ENCODE measurements around the gene PPP1CA.

Gene PPP1CA

DNA sequence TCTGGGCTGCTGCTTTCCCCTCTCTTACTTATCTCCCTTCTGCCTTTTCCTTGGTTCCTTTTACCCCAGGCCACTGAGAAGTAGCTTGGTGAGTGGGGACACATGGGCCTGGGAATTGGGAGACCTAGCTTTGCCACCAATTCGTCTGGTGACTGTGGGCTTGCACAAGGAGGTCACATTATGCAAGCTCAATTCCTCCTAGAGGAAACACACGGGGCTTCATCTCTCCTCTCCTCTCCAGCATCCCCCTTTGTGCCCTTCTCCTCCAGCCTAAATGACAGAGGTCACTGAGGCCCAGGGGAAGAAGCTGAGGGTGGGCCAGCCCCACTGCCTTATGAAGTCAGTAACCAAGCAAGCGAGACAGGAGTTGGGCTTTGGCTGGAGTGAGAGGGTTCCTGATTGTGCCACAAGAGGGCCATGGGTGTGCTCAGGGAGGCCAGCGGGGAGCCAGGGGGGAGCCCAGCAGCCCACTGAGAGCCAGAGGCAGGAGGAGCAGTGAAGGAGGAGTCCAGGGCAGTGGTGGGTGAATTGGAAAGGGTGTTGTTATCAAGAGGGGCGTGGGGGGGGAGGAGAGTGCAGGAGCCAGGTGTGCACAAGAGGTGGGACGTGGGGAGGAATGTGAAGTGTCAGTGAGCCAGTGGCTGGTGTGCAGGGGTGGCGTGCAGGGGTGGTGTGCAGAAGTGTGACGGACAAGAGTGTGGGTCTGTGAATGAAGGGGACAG, 30.3 kb downstream of the PPP1CA start:
- Histone ChIP-seq H3K36me3 (ENCODE audit: insufficient read depth) (no peaks in the 10 kb centered on the region), H2AFZ (ENCODE audit: low read depth) (no peak overlapping the region), H3K27me3 (ENCODE audit: insufficient read depth, low read depth) (peaks cover 25% of the 10 kb centered on the region), H3K27ac (no peak overlapping the region), H3K4me2 (no peak overlapping the region), H4K20me1 (ENCODE audit: insufficient read depth) (no peaks in the 10 kb centered on the region), H3K4me1 (ENCODE audit: low read depth, poor library complexity, severe bottlenecking) (peaks cover 36% of the 10 kb centered on the region), H3K9ac (no peak overlapping the region), H3K79me2 (ENCODE audit: insufficient read depth, low read depth) (no peaks in the 10 kb centered on the region), H3K4me3 (IDR thresholded peaks at IDR 0.05; ENCODE audit: insufficient read depth, low read depth, low read length) (no peak overlapping the region)
- TF ChIP-seq, protein P1, sequence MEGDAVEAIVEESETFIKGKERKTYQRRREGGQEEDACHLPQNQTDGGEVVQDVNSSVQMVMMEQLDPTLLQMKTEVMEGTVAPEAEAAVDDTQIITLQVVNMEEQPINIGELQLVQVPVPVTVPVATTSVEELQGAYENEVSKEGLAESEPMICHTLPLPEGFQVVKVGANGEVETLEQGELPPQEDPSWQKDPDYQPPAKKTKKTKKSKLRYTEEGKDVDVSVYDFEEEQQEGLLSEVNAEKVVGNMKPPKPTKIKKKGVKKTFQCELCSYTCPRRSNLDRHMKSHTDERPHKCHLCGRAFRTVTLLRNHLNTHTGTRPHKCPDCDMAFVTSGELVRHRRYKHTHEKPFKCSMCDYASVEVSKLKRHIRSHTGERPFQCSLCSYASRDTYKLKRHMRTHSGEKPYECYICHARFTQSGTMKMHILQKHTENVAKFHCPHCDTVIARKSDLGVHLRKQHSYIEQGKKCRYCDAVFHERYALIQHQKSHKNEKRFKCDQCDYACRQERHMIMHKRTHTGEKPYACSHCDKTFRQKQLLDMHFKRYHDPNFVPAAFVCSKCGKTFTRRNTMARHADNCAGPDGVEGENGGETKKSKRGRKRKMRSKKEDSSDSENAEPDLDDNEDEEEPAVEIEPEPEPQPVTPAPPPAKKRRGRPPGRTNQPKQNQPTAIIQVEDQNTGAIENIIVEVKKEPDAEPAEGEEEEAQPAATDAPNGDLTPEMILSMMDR (conservative IDR thresholded peaks at IDR 0.05; ENCODE audit: low read depth, low read length): peak; percentile 44; the same call in 1 of the 2 replicates

DNA sequence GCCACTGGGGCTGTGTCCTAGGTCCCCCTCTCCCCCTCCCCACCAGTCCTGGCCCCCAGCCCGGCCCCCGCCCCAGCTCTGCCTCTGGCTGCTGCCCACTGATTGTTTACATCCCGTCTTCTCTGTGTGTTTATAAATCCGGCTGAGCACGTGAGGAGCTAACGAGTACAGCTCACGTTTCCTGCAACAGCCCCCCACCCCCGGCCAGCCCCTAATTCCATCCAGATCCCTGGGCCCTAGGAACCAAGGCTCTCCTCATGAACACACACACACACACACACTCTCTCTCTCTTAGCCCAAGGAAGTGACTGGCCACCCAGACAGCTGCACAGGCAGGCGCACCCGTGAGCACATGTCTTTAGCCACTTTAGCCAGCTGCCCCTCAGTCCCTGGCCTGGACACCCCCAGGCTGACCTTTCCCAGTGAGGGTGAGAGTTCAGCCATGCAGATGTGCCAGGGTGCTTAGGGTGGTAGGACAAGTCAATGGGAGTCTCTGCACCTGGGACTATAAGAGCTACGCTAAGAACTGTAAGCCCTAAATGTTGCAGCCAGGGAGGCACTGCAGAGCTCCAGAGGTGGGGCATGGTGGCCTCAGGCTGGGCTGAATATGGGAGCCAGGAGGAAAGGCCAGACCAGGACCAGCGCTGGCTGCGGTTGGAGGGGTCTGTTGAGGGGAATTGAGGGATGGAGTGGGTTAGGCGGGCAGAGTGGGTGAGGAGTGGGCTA, 31.1 kb downstream of the PPP1CA start:
- TF ChIP-seq, protein P1 (conservative IDR thresholded peaks at IDR 0.05; ENCODE audit: low read depth, low read length): no peak
- H2AFZ ChIP-seq (ENCODE audit: low read depth): no peak overlapping the region
- H3K27me3 ChIP-seq (ENCODE audit: insufficient read depth, low read depth): peaks cover 19% of the 10 kb centered on the region
- H3K79me2 ChIP-seq (ENCODE audit: insufficient read depth, low read depth): no peaks in the 10 kb centered on the region
- H3K36me3 ChIP-seq (ENCODE audit: insufficient read depth): no peaks in the 10 kb centered on the region
- no peak overlapping the region for H3K4me2 ChIP-seq
- peaks cover 36% of the 10 kb centered on the region for H3K4me1 ChIP-seq (ENCODE audit: low read depth, poor library complexity, severe bottlenecking)
- H4K20me1 ChIP-seq (ENCODE audit: insufficient read depth): no peaks in the 10 kb centered on the region
- H3K9ac ChIP-seq: no peak overlapping the region
- H3K27ac ChIP-seq: no peak overlapping the region
- H3K4me3 ChIP-seq (IDR thresholded peaks at IDR 0.05; ENCODE audit: insufficient read depth, low read depth, low read length): no peak overlapping the region

DNA sequence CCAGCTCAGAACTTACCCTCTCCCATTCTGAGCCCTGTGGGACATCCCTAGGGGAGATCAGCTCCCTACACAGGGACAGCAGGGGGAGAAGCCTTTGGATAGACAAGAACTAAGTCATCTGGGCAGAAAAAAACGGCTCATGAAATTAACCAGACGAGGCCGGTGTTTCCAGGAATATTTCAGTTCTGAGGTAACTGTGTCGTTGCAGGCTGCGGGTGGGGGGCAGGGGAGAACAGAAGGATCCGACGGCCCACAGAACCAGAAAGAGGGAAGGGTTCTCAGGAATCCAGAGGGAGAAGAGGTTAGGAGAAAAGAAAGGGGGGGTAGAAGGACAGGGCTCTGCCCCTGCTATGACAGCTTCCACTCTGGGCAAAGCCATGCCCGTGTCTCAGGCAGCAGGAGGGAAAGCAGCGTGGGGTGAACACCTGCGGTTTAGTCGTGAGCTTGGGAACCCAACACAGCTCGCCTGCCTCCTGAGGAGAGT, 31.8 kb downstream of the PPP1CA start:
- no peaks in the 10 kb centered on the region for H3K79me2 ChIP-seq (ENCODE audit: insufficient read depth, low read depth)
- H3K9ac ChIP-seq: no peak overlapping the region
- H3K4me3 ChIP-seq (IDR thresholded peaks at IDR 0.05; ENCODE audit: insufficient read depth, low read depth, low read length): no peak overlapping the region
- peaks cover 18% of the 10 kb centered on the region for H3K27me3 ChIP-seq (ENCODE audit: insufficient read depth, low read depth)
- TF ChIP-seq, protein P1 (conservative IDR thresholded peaks at IDR 0.05; ENCODE audit: low read depth, low read length): no peak
- no peaks in the 10 kb centered on the region for H4K20me1 ChIP-seq (ENCODE audit: insufficient read depth)
- peaks cover 36% of the 10 kb centered on the region for H3K4me1 ChIP-seq (ENCODE audit: low read depth, poor library complexity, severe bottlenecking)
- no peak overlapping the region for H2AFZ ChIP-seq (ENCODE audit: low read depth)
- H3K4me2 ChIP-seq: no peak overlapping the region
- H3K27ac ChIP-seq: no peak overlapping the region
- no peaks in the 10 kb centered on the region for H3K36me3 ChIP-seq (ENCODE audit: insufficient read depth)

DNA sequence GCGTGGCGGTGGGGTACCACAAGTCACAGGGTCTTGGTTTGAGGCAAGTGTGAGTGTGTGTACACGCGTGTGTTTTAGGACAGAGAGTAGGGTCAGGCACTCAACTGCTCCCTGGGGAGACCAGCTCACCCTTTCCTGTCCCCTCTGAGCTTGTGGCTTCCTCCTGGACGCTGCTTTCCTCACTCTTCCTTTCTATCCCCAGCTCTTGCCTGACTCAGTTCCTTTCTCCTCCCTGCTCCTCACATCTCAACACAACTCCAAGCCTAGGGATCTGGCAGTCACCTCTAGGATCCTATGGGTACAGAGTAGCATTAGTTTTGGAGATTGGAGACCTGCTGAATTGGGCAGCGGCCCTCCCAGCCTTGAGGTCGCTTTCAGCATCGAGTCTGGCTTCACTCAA, 32.4 kb downstream of the PPP1CA start:
- Histone ChIP-seq H3K27ac (no peak overlapping the region), H3K79me2 (ENCODE audit: insufficient read depth, low read depth) (no peaks in the 10 kb centered on the region), H3K4me2 (no peak overlapping the region), H3K36me3 (ENCODE audit: insufficient read depth) (no peaks in the 10 kb centered on the region), H4K20me1 (ENCODE audit: insufficient read depth) (no peaks in the 10 kb centered on the region), H2AFZ (ENCODE audit: low read depth) (no peak overlapping the region), H3K4me1 (ENCODE audit: low read depth, poor library complexity, severe bottlenecking) (peaks cover 32% of the 10 kb centered on the region), H3K27me3 (ENCODE audit: insufficient read depth, low read depth) (peaks cover 13% of the 10 kb centered on the region), H3K4me3 (IDR thresholded peaks at IDR 0.05; ENCODE audit: insufficient read depth, low read depth, low read length) (no peak overlapping the region), H3K9ac (no peak overlapping the region)
- TF ChIP-seq, protein P1 (conservative IDR thresholded peaks at IDR 0.05; ENCODE audit: low read depth, low read length): no peak
